GM13976 (cell line): Measurements from ENCODE around the gene STK39.

Experiments
- DNase-seq: peaks from one replicate; pipeline ENCODE4 v3.0.0; 2012; ENCODE audit warnings: low spot score
- in situ Hi-C: fragments of 300-500 bp; cut with MboI; formaldehyde crosslinking; loops from one replicate; pipeline ENCODE4 v1.12.0; 2022; ENCODE audit warnings: low sequenced_read_pairs, mixed read lengths, inconsistent platforms; ENCODE audit not compliant: unreplicated experiment
- TF ChIP-seq, protein P1 (sequence below): IDR thresholded peaks from 2 replicates; pipeline ENCODE4 v1.5.1; 2012; ENCODE audit warnings: borderline replicate concordance, mild to moderate bottlenecking; ENCODE audit not compliant: insufficient read depth; ENCODE audit errors: extremely low read depth, missing control alignments, control extremely low read depth

The STK39 gene

DNA sequence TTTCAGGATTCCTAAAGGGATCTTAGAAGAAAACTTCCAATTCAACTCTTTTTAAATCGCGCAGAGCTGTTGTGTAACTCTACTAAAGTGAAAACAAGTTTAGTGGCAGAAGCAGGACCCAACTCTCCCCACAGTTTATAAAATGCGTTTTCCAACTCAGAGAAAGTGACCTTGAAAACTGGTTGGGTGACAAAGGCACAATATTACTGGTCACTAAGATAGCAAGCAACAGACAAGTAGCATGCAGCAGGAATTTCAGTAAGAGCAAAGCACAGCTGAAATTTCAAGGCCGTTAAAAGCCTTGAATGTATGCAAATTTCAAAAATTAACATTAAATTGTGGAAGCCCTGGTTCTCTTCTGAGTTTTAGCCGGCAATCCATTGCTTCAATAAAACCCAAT lies 66.9 kb downstream of the STK39 start:
- in situ Hi-C loops, result no loop called here
- TF ChIP-seq, protein P1, sequence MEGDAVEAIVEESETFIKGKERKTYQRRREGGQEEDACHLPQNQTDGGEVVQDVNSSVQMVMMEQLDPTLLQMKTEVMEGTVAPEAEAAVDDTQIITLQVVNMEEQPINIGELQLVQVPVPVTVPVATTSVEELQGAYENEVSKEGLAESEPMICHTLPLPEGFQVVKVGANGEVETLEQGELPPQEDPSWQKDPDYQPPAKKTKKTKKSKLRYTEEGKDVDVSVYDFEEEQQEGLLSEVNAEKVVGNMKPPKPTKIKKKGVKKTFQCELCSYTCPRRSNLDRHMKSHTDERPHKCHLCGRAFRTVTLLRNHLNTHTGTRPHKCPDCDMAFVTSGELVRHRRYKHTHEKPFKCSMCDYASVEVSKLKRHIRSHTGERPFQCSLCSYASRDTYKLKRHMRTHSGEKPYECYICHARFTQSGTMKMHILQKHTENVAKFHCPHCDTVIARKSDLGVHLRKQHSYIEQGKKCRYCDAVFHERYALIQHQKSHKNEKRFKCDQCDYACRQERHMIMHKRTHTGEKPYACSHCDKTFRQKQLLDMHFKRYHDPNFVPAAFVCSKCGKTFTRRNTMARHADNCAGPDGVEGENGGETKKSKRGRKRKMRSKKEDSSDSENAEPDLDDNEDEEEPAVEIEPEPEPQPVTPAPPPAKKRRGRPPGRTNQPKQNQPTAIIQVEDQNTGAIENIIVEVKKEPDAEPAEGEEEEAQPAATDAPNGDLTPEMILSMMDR, result no peak
- no peak for DNase-seq

DNA sequence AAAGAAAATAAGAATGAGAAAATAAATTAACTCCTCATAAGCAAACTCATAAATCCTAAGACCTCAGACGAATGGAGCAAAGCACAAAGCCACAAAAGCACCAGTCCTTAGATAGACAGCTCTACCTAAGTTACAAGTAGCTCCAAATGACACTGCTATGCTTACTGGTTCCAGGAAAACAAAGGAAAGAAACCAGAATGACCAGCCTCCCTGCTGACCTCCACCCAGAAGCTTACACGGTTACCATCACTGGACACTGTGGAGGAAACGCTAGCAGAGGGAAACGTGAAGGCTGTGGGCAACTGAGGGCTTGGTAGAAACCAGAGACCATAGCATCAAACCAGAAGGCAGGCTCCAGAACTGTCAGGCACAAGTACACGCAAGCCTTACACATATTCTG lies 67.8 kb downstream of the STK39 start:
- in situ Hi-C loops, result no loop called here
- TF ChIP-seq, protein P1, result no peak
- DNase-seq, result no peak

DNA sequence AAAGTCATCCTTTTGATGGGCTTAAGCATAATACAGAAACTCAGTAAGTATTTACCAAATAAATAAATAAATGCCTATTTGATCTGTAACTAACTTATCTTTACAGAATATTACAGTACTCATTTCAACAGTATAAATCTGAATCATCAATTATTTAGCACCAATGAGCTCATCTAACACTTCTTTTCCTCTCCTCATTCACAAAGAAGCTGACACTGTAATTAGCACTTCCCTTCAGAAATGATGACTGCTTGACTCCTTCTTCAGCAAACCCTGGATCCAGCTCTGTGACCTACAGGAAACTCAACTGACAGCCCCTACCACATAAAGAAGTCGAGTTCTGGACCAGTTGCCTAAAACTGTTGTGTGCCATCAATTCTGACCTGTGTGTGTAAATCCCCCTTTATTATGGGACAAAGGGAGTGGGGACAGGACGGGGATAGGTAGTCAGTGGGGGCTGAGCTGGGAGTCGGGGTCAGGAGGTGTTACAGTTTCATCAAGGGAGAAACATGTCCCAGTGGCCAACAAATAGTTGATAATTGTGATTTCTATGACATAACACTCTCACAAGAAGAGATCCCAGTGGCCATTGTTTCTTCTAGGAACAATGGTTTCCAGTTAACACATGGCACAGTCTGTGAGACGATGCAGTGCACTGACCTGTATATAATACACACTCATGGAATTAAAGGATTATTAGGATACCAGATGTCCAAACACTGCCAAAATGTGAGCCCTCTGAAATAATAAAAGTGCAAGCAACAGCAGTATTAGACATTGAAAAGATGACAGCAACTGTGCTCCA lies 68.7 kb downstream of the STK39 start:
- no peak for DNase-seq
- TF ChIP-seq, protein P1, result no peak
- in situ Hi-C loops, result no loop called here

DNA sequence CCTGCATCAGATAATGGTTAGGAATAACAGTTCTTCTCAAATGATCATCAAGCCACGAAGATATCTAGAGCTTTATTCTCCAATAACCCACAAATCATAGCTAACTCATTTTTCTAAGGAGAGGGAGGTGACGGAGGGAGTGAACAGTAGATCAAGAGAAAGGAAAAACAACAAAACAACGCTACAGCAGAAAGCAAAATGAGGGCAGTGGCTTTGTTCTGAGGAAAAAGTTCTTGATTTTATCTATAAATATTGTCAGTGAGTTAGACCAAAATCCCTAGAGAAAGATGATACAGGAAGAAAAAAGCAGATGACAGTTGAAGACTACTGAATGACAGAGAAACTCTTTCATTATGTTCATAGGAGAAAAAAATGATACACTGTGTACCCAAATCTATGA lies 71.0 kb downstream of the STK39 start:
- no peak for DNase-seq
- in situ Hi-C loops, result no loop called here
- TF ChIP-seq, protein P1, result no peak

DNA sequence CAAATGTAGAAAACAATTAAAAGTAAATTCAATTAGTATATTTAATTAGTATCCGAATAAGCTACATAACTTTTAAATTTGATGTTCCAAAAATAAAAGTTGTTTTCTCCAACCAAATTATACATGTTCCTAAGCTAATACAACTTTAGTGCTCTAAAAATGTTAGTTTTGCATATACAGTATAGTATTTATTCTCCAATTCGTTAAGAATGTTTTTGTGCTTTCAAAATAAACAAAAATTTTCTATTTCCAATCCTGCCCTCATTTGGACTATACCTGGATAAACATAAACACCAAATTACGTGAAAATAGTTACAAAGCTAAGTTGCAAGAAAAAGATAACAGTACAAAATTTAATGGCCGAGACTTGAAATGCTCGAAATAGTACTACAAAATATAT lies 71.9 kb downstream of the STK39 start:
- TF ChIP-seq, protein P1, result no peak
- in situ Hi-C loops, result no loop called here
- DNase-seq, result no peak

DNA sequence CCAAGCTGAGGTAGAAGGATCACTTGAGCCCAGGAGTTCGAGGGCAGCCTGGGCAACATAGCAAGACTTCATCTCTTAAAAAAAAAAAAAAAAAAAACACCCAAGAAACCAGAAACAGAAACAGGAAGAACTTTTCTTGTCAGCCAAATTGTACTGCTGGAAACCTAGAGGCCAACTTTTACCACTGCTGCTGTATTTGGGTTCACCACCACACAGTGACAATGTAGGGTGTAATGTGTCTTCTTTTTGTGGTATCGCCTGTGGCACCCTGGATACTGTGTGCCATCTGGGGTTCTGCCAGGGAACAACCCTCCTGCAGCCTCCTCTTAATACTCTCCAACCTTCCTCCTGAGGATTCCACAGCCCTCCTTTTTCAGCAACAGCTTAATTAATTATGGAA lies 72.6 kb downstream of the STK39 start:
- in situ Hi-C loops, result no loop called here
- no peak for DNase-seq
- TF ChIP-seq, protein P1, result no peak
